Osteoblast (primary cell): ENCODE results near the gene CMPK1. TPM values are rescaled to one million over a fixed set of nuclear protein-coding genes. Genes with fewer than 3 reads are reported as not detected.

Source experiments
- DNase-seq: peaks from one replicate; pipeline ENCODE4 v3.0.0; 2011; ENCODE audit warnings: low spot score, mixed read lengths; ENCODE audit not compliant: insufficient read length; ENCODE audit errors: missing footprints
- H2AFZ ChIP-seq: 2 replicates; pipeline ENCODE4 v1.6.0; 2011; ENCODE audit warnings: mild to moderate bottlenecking, low read length
- H3K27ac ChIP-seq: 2 replicates; pipeline ENCODE4 v1.5.1; 2011; ENCODE audit warnings: mild to moderate bottlenecking, low read depth, low read length, moderate library complexity
- H3K27me3 ChIP-seq: 2 replicates; pipeline ENCODE4 v1.6.0; 2012; ENCODE audit warnings: mild to moderate bottlenecking, control low read depth, inconsistent platforms, low read length, moderate library complexity; ENCODE audit not compliant: insufficient read depth
- H3K36me3 ChIP-seq: 2 replicates; pipeline ENCODE4 v1.5.1; 2011; ENCODE audit warnings: mild to moderate bottlenecking, low read length, control low read depth, moderate library complexity; ENCODE audit not compliant: insufficient read depth
- H3K4me1 ChIP-seq: 2 replicates; pipeline ENCODE4 v1.5.1; 2011; ENCODE audit warnings: mild to moderate bottlenecking, low read length, control low read depth, moderate library complexity; ENCODE audit not compliant: insufficient read depth
- H3K4me2 ChIP-seq: 2 replicates; pipeline ENCODE4 v1.6.0; 2011; ENCODE audit warnings: mild to moderate bottlenecking, low read length; ENCODE audit not compliant: insufficient read depth
- H3K4me3 ChIP-seq: fragments of 200-600 bp; sonication (generic); 3 replicates; pipeline ENCODE4 v1.5.1; 2012; ENCODE audit warnings: mild to moderate bottlenecking, low read length, inconsistent platforms; ENCODE audit not compliant: insufficient read depth
- H3K79me2 ChIP-seq: 2 replicates; pipeline ENCODE4 v1.6.0; 2012; ENCODE audit warnings: mild to moderate bottlenecking, low read length, control low read depth, inconsistent platforms; ENCODE audit not compliant: insufficient read depth
- H3K9me3 ChIP-seq: 2 replicates; pipeline ENCODE4 v1.5.1; 2011; ENCODE audit warnings: low read depth, low read length, control low read depth
- H4K20me1 ChIP-seq: 2 replicates; pipeline ENCODE4 v1.6.0; 2012; ENCODE audit warnings: mild to moderate bottlenecking, low read length, control low read depth; ENCODE audit not compliant: insufficient read depth
- CTCF ChIP-seq: IDR thresholded peaks from 2 replicates; pipeline ENCODE4 v1.5.1; 2011; ENCODE audit warnings: mild to moderate bottlenecking, low read depth, low read length, moderate library complexity; ENCODE audit errors: extremely low read depth
- total RNA-seq: library from RNA; depleted of rRNA; stranded (reverse); fragments of >200 nt; gene quantifications from 2 replicates; pipeline ENCODE4 v1.2.3, GENCODE V29; 2012

CMPK1 gene
- total RNA-seq, 1 donor = 111 TPM

DNA sequence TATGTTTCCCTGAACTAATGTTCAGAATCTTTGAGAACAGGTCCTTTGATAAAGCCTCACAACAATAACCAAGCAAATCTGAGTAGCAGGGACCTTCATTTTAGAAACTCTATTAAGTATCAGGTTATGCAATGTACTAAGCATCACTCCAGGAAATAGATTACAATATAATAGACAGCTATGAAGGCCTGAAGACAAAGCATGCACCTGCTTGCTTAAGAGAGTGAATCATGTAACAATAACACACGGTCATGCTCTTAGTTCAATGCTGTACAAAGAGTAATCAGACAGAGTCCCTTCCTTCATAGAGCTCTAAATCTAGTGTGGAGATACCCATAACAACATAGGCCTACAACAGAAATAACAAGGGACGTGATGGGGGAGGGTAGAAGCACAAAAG lies 8.1 kb upstream of the CMPK1 start:
- no peaks in the 10 kb centered on the region for H3K79me2 ChIP-seq
- H3K27me3 ChIP-seq = no peaks in the 10 kb centered on the region
- no peaks in the 10 kb centered on the region for H3K9me3 ChIP-seq
- H3K36me3 ChIP-seq = no peaks in the 10 kb centered on the region
- no peak overlapping the region for H3K27ac ChIP-seq
- H2AFZ ChIP-seq = no peak overlapping the region
- H3K4me3 ChIP-seq = no peak overlapping the region
- no peaks in the 10 kb centered on the region for H3K4me1 ChIP-seq
- no peak for TF ChIP-seq CTCF
- no peaks in the 10 kb centered on the region for H4K20me1 ChIP-seq
- no peak for DNase-seq
- no peak overlapping the region for H3K4me2 ChIP-seq

- H3K4me3 ChIP-seq = no peak overlapping the region
- H3K4me1 ChIP-seq = no peaks in the 10 kb centered on the region
- H4K20me1 ChIP-seq = no peaks in the 10 kb centered on the region
- H3K27me3 ChIP-seq = no peaks in the 10 kb centered on the region
- no peaks in the 10 kb centered on the region for H3K36me3 ChIP-seq
- DNase-seq = no peak
- H3K79me2 ChIP-seq = no peaks in the 10 kb centered on the region
- H3K27ac ChIP-seq = no peak overlapping the region
- no peak overlapping the region for H3K4me2 ChIP-seq
- H3K9me3 ChIP-seq = no peaks in the 10 kb centered on the region
- no peak overlapping the region for H2AFZ ChIP-seq
- no peak for TF ChIP-seq CTCF
Observed at GRCh38 chr1:47326271-47326670, 7.3 kb upstream of the CMPK1 start.

DNA sequence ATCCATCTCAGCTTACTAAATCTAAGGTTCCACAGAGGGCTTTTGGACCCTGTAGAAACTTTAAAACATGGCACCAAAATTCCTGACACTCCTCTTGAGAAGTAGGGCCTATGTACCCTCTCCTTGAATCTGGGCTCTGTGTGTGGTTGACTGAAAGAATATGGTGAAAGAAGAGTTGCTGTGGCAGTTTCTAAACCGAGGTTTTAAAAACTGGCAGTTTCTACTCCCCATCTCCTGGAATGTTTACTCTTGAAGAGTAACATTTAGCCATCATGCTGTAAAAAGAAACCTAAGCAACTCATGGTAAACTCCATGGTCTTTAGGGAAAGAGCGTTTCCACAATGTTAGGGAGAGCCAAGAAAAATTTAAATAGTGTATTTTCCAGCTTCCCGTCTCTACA lies 4.6 kb upstream of the CMPK1 start:
- Histone ChIP-seq H3K4me2 (no peak overlapping the region), H3K27ac (no peak overlapping the region), H3K9me3 (no peaks in the 10 kb centered on the region), H3K4me1 (peaks cover 8% of the 10 kb centered on the region), H3K27me3 (no peaks in the 10 kb centered on the region), H2AFZ (no peak overlapping the region), H3K79me2 (peaks cover 8% of the 10 kb centered on the region), H4K20me1 (no peaks in the 10 kb centered on the region), H3K4me3 (no peak overlapping the region), H3K36me3 (no peaks in the 10 kb centered on the region)
- peak; percentile 29 for DNase-seq
- TF ChIP-seq CTCF = no peak

GRCh38 chr1:47330212-47330611 lies 3.4 kb upstream of the CMPK1 start:
- Histone ChIP-seq H3K9me3 (no peaks in the 10 kb centered on the region), H4K20me1 (no peaks in the 10 kb centered on the region), H2AFZ (no peak overlapping the region), H3K4me1 (peaks cover 14% of the 10 kb centered on the region), H3K79me2 (peaks cover 15% of the 10 kb centered on the region), H3K27me3 (no peaks in the 10 kb centered on the region), H3K4me2 (no peak overlapping the region), H3K4me3 (no peak overlapping the region), H3K27ac (no peak overlapping the region), H3K36me3 (no peaks in the 10 kb centered on the region)
- no peak for TF ChIP-seq CTCF
- no peak for DNase-seq
